ENCODE measurements around the gene ZNF783.

ZNF783 gene

GRCh38 chr7:149297034-149297755 lies 35.2 kb downstream of the ZNF783 start:
- H3K4me1 ChIP-seq (ENCODE audit: control insufficient read depth in 1 of 2, insufficient read depth in 2 of 2, low read length in 2 of 2), result no peaks in the 10 kb centered on the region
- peaks cover 2 to 4% of the 10 kb centered on the region in 2 experiments for H3K36me3 ChIP-seq (ENCODE audit: control insufficient read depth in 1 of 2, insufficient read depth in 2 of 2, low read length in 2 of 2)
- H3K4me2 ChIP-seq (ENCODE audit: low read length), result no peak overlapping the region
- no peak overlapping the region for H3K23ac ChIP-seq (ENCODE audit: low read length)
- H3K27me3 ChIP-seq (ENCODE audit: insufficient read depth, low read length), result no peaks in the 10 kb centered on the region
- no CpG with 5 or more reads among the region's 5 CpGs for WGBS (ENCODE audit: extremely low coverage, insufficient coverage, insufficient read length)
- no peak overlapping the region for H3K14ac ChIP-seq (ENCODE audit: low read length)
- H3K18ac ChIP-seq (ENCODE audit: low read length), result no peak overlapping the region
- no peaks in the 10 kb centered on the region for H3K79me2 ChIP-seq (ENCODE audit: control insufficient read depth, insufficient read depth, low read length, poor library complexity)
- no peak overlapping the region for H3K4ac ChIP-seq (ENCODE audit: low read depth, low read length)
- no peak overlapping the region for H3K9ac ChIP-seq (ENCODE audit: low read length)
- no peak overlapping the region for H4K12ac ChIP-seq (ENCODE audit: low read depth, low read length)
- peaks cover 5% of the 10 kb centered on the region for H3K9me3 ChIP-seq (ENCODE audit: insufficient read depth, low read depth, low read length)
- H2BK5ac ChIP-seq (ENCODE audit: low read depth, low read length, poor library complexity), result no peak overlapping the region
- H3K27ac ChIP-seq (ENCODE audit: low read depth, low read length), result no peak overlapping the region
- no peak overlapping the region for H2BK12ac ChIP-seq (ENCODE audit: low read length)
- DNase-seq, result no peak
- H4K91ac ChIP-seq (ENCODE audit: low read depth, low read length), result no peak overlapping the region
- H3K4me3 ChIP-seq (ENCODE audit: low read depth, low read length), result no peak overlapping the region
- H2AK5ac ChIP-seq (ENCODE audit: low read length), result no peak overlapping the region
- no peak overlapping the region for H2AFZ ChIP-seq (ENCODE audit: insufficient read depth, low read length, poor library complexity)
- H2BK120ac ChIP-seq (ENCODE audit: insufficient read depth, low read length, poor library complexity), result no peak overlapping the region
- no peak overlapping the region for H4K8ac ChIP-seq (ENCODE audit: low read depth, low read length)
- H3K79me1 ChIP-seq (ENCODE audit: low read length), result no peaks in the 10 kb centered on the region

GRCh38 chr7:149300620-149301285 lies 38.8 kb downstream of the ZNF783 start:
- H3K27ac ChIP-seq (ENCODE audit: low read depth, low read length), result no peak overlapping the region
- H3K23ac ChIP-seq (ENCODE audit: low read length), result no peak overlapping the region
- no peak overlapping the region for H4K8ac ChIP-seq (ENCODE audit: low read depth, low read length)
- no peak overlapping the region for H2BK12ac ChIP-seq (ENCODE audit: low read length)
- no peak overlapping the region for H3K9ac ChIP-seq (ENCODE audit: low read length)
- H3K18ac ChIP-seq (ENCODE audit: low read length), result no peak overlapping the region
- no peaks in the 10 kb centered on the region for H3K79me1 ChIP-seq (ENCODE audit: low read length)
- no peak overlapping the region for H4K12ac ChIP-seq (ENCODE audit: low read depth, low read length)
- H2AFZ ChIP-seq (ENCODE audit: insufficient read depth, low read length, poor library complexity), result no peak overlapping the region
- no peak overlapping the region for H3K4me2 ChIP-seq (ENCODE audit: low read length)
- H2BK5ac ChIP-seq (ENCODE audit: low read depth, low read length, poor library complexity), result no peak overlapping the region
- H3K79me2 ChIP-seq (ENCODE audit: control insufficient read depth, insufficient read depth, low read length, poor library complexity), result no peaks in the 10 kb centered on the region
- no peak for DNase-seq
- no peaks in the 10 kb centered on the region for H3K27me3 ChIP-seq (ENCODE audit: insufficient read depth, low read length)
- H3K4ac ChIP-seq (ENCODE audit: low read depth, low read length), result no peak overlapping the region
- no CpG with 5 or more reads among the region's 8 CpGs for WGBS (ENCODE audit: extremely low coverage, insufficient coverage, insufficient read length)
- H2BK120ac ChIP-seq (ENCODE audit: insufficient read depth, low read length, poor library complexity), result no peak overlapping the region
- no peak overlapping the region for H2AK5ac ChIP-seq (ENCODE audit: low read length)
- no peaks in the 10 kb centered on the region for H3K36me3 ChIP-seq (ENCODE audit: control insufficient read depth in 1 of 2, insufficient read depth in 2 of 2, low read length in 2 of 2)
- H4K91ac ChIP-seq (ENCODE audit: low read depth, low read length), result no peak overlapping the region
- no peaks in the 10 kb centered on the region for H3K4me1 ChIP-seq (ENCODE audit: control insufficient read depth in 1 of 2, insufficient read depth in 2 of 2, low read length in 2 of 2)
- H3K14ac ChIP-seq (ENCODE audit: low read length), result no peak overlapping the region
- H3K4me3 ChIP-seq (ENCODE audit: low read depth, low read length), result no peak overlapping the region
- H3K9me3 ChIP-seq (ENCODE audit: insufficient read depth, low read depth, low read length), result peaks cover 5% of the 10 kb centered on the region

- Histone ChIP-seq H3K4ac (ENCODE audit: low read depth, low read length) (no peak overlapping the region), H3K79me2 (ENCODE audit: control insufficient read depth, insufficient read depth, low read length, poor library complexity) (no peaks in the 10 kb centered on the region), H3K18ac (ENCODE audit: low read length) (no peak overlapping the region), H3K9me3 (ENCODE audit: insufficient read depth, low read depth, low read length) (peaks cover 5% of the 10 kb centered on the region), H2AK5ac (ENCODE audit: low read length) (no peak overlapping the region), H3K4me3 (ENCODE audit: low read depth, low read length) (no peak overlapping the region), H3K4me2 (ENCODE audit: low read length) (no peak overlapping the region), H3K36me3 (ENCODE audit: control insufficient read depth in 1 of 2, insufficient read depth in 2 of 2, low read length in 2 of 2) (no peaks in the 10 kb centered on the region), H2BK12ac (ENCODE audit: low read length) (no peak overlapping the region), H4K12ac (ENCODE audit: low read depth, low read length) (no peak overlapping the region), H3K9ac (ENCODE audit: low read length) (no peak overlapping the region), H3K27ac (ENCODE audit: low read depth, low read length) (no peak overlapping the region), H2AFZ (ENCODE audit: insufficient read depth, low read length, poor library complexity) (no peak overlapping the region), H3K14ac (ENCODE audit: low read length) (no peak overlapping the region), H4K91ac (ENCODE audit: low read depth, low read length) (no peak overlapping the region), H4K8ac (ENCODE audit: low read depth, low read length) (no peak overlapping the region), H3K4me1 (ENCODE audit: control insufficient read depth in 1 of 2, insufficient read depth in 2 of 2, low read length in 2 of 2) (no peaks in the 10 kb centered on the region), H3K23ac (ENCODE audit: low read length) (no peak overlapping the region), H2BK5ac (ENCODE audit: low read depth, low read length, poor library complexity) (no peak overlapping the region), H2BK120ac (ENCODE audit: insufficient read depth, low read length, poor library complexity) (no peak overlapping the region), H3K27me3 (ENCODE audit: insufficient read depth, low read length) (no peaks in the 10 kb centered on the region), H3K79me1 (ENCODE audit: low read length) (no peaks in the 10 kb centered on the region)
- WGBS (ENCODE audit: extremely low coverage, insufficient coverage, insufficient read length), result no CpG with 5 or more reads among the region's 12 CpGs
- DNase-seq, result no peak
Measured at GRCh38 chr7:149302222-149302621, 40.2 kb downstream of the ZNF783 start.

- Histone ChIP-seq H4K91ac (ENCODE audit: low read depth, low read length) (no peak overlapping the region), H4K12ac (ENCODE audit: low read depth, low read length) (no peak overlapping the region), H3K9ac (ENCODE audit: low read length) (no peak overlapping the region), H2AK5ac (ENCODE audit: low read length) (no peak overlapping the region), H2AFZ (ENCODE audit: insufficient read depth, low read length, poor library complexity) (no peak overlapping the region), H4K8ac (ENCODE audit: low read depth, low read length) (no peak overlapping the region), H2BK5ac (ENCODE audit: low read depth, low read length, poor library complexity) (no peak overlapping the region), H3K14ac (ENCODE audit: low read length) (no peak overlapping the region), H3K27me3 (ENCODE audit: insufficient read depth, low read length) (no peaks in the 10 kb centered on the region), H3K27ac (ENCODE audit: low read depth, low read length) (no peak overlapping the region), H3K4me3 (ENCODE audit: low read depth, low read length) (no peak overlapping the region), H3K18ac (ENCODE audit: low read length) (no peak overlapping the region), H2BK120ac (ENCODE audit: insufficient read depth, low read length, poor library complexity) (no peak overlapping the region), H3K79me2 (ENCODE audit: control insufficient read depth, insufficient read depth, low read length, poor library complexity) (no peaks in the 10 kb centered on the region), H3K79me1 (ENCODE audit: low read length) (no peaks in the 10 kb centered on the region), H2BK12ac (ENCODE audit: low read length) (no peak overlapping the region), H3K4me2 (ENCODE audit: low read length) (no peak overlapping the region), H3K23ac (ENCODE audit: low read length) (no peak overlapping the region), H3K36me3 (ENCODE audit: control insufficient read depth in 1 of 2, insufficient read depth in 2 of 2, low read length in 2 of 2) (no peaks in the 10 kb centered on the region), H3K4me1 (ENCODE audit: control insufficient read depth in 1 of 2, insufficient read depth in 2 of 2, low read length in 2 of 2) (no peaks in the 10 kb centered on the region), H3K9me3 (ENCODE audit: insufficient read depth, low read depth, low read length) (peaks cover 5% of the 10 kb centered on the region), H3K4ac (ENCODE audit: low read depth, low read length) (no peak overlapping the region)
- WGBS (ENCODE audit: extremely low coverage, insufficient coverage, insufficient read length), result no CpG with 5 or more reads among the region's 2 CpGs
- DNase-seq, result no peak
Measured at GRCh38 chr7:149302865-149303264, 40.9 kb downstream of the ZNF783 start.

Data from trophoblast cell (in vitro differentiated cells and primary cell).